ENCODE results near the gene CMBL. TPM values are rescaled to one million over a fixed set of nuclear protein-coding genes. Genes with fewer than 3 reads are reported as not detected.

CMBL gene
- total RNA-seq, 6 donors from 2014 or later: 8.0 to 19.1 (median 8.4) TPM

DNA sequence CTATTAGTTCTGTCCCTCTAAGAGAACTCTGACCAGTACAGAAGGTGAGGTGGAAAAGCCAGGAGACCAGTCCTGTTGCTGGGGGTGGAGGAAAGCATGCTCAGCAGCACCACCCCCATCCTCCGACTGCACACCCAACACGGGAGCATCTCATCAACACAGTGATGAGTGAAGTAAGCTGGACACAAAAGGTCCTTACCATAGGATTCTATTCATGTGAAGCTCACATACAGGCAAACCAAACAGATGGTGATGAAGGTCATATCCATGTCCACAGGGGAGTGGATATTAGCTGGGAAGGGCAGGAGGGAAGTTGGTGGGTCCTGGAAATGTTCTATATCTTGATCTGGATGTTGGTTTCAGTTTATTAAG, 31.0 kb upstream of the CMBL start:
- no peaks in the 10 kb centered on the region for H3K9me3 ChIP-seq
- TF ChIP-seq POLR2AphosphoS5 (IDR thresholded peaks at IDR 0.05) (no peak), POLR2A (IDR thresholded peaks at IDR 0.05) (no peak), EP300 (IDR thresholded peaks at IDR 0.05) (no peak)
- TF ChIP-seq, protein P1, sequence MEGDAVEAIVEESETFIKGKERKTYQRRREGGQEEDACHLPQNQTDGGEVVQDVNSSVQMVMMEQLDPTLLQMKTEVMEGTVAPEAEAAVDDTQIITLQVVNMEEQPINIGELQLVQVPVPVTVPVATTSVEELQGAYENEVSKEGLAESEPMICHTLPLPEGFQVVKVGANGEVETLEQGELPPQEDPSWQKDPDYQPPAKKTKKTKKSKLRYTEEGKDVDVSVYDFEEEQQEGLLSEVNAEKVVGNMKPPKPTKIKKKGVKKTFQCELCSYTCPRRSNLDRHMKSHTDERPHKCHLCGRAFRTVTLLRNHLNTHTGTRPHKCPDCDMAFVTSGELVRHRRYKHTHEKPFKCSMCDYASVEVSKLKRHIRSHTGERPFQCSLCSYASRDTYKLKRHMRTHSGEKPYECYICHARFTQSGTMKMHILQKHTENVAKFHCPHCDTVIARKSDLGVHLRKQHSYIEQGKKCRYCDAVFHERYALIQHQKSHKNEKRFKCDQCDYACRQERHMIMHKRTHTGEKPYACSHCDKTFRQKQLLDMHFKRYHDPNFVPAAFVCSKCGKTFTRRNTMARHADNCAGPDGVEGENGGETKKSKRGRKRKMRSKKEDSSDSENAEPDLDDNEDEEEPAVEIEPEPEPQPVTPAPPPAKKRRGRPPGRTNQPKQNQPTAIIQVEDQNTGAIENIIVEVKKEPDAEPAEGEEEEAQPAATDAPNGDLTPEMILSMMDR (IDR thresholded peaks at IDR 0.05): no peak

DNA sequence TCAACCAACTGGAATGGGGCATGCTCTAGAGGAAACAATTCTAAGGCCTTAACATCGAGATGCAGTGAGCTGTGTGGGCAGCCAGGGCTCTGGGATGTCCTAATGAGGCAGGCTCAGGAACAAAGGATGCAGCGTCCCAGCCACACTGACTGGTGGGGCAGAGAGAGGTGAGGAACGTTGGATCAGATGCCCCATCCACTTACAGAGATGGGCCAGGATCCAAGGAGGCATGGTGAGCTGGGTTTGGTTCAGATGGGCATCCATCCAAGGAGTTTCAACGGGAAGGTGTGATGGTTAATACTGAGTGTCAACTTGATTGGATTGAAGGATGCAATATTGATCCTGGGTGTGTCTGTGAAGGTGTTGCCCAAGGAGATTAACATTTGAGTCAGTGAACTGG, 30.3 kb upstream of the CMBL start:
- H3K4me1 ChIP-seq: peaks cover 7 to 17% (median 12%) of the 10 kb centered on the region in 4 donors
- no peak for DNase-seq
- 63 to 79% methylated on average over 4 of the region's 4 CpGs for WGBS, 2 donors

More for the DNA sequence above, 31.0 kb upstream of the CMBL start:
- Histone ChIP-seq H3K27ac (no peak overlapping the region), H3K4me3 (no peak overlapping the region), H3K27me3 (peaks cover 0 to under 1% (median 0%) of the 10 kb centered on the region in 4 donors), H3K4me1 (peaks cover 4 to 11% (median 8%) of the 10 kb centered on the region in 4 donors), H3K36me3 (no peaks in the 10 kb centered on the region)
- DNase-seq (no peak), ATAC-seq (ENCODE audit: low FRiP score in 2 of 2) (no peak)
- 83 to 84% methylated on average over 2 of the region's 2 CpGs for WGBS, 2 donors

DNA sequence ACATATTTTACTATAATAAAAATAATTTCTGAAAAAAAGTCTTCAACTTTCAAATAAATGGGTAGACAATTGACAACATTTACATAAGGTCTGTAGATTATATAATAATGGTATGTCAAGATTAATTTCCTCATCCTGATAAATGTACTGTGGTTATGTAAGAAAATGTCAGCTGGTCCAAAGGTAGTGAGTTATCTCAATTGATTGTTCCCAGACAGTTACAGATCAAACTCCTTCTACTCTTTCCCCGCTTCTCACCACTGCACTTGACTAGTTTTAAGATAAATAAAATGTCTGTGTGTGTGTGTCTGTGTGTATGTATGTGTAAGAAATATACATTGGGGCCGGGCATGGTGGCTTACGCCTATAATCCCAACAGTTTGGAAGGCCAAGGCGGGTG, 29.4 kb upstream of the CMBL start:
- Histone ChIP-seq H3K4me1 (peaks cover 8 to 23% (median 15%) of the 10 kb centered on the region in 4 donors), H3K4me3 (no peak overlapping the region), H3K27me3 (peaks cover 0 to 4% (median 0%) of the 10 kb centered on the region in 4 donors), H3K36me3 (no peaks in the 10 kb centered on the region), H3K27ac (no peak overlapping the region), H3K9me3 (no peaks in the 10 kb centered on the region)
- DNase-seq: no peak
- TF ChIP-seq, protein P1 (IDR thresholded peaks at IDR 0.05): no peak
- TF ChIP-seq EP300 (IDR thresholded peaks at IDR 0.05) (no peak), POLR2AphosphoS5 (IDR thresholded peaks at IDR 0.05) (no peak), POLR2A (IDR thresholded peaks at IDR 0.05) (no peak)
- whole genome bisulfite sequencing, 2 donors: 94 to 97% methylated on average over 4 of the region's 4 CpGs
- ATAC-seq (ENCODE audit: low FRiP score in 2 of 2): no peak

More for the DNA sequence above, 30.3 kb upstream of the CMBL start:
- Histone ChIP-seq H3K9me3 (no peaks in the 10 kb centered on the region), H3K27me3 (peaks cover 0 to 4% (median 0%) of the 10 kb centered on the region in 4 donors), H3K36me3 (no peaks in the 10 kb centered on the region), H3K27ac (no peak overlapping the region), H3K4me3 (no peak overlapping the region)
- no peak for TF ChIP-seq POLR2A (IDR thresholded peaks at IDR 0.05)
- TF ChIP-seq POLR2AphosphoS5 (IDR thresholded peaks at IDR 0.05): no peak
- TF ChIP-seq, protein P1 (IDR thresholded peaks at IDR 0.05): no peak
- TF ChIP-seq EP300 (IDR thresholded peaks at IDR 0.05): no peak
- no peak for ATAC-seq (ENCODE audit: low FRiP score in 2 of 2)

DNA sequence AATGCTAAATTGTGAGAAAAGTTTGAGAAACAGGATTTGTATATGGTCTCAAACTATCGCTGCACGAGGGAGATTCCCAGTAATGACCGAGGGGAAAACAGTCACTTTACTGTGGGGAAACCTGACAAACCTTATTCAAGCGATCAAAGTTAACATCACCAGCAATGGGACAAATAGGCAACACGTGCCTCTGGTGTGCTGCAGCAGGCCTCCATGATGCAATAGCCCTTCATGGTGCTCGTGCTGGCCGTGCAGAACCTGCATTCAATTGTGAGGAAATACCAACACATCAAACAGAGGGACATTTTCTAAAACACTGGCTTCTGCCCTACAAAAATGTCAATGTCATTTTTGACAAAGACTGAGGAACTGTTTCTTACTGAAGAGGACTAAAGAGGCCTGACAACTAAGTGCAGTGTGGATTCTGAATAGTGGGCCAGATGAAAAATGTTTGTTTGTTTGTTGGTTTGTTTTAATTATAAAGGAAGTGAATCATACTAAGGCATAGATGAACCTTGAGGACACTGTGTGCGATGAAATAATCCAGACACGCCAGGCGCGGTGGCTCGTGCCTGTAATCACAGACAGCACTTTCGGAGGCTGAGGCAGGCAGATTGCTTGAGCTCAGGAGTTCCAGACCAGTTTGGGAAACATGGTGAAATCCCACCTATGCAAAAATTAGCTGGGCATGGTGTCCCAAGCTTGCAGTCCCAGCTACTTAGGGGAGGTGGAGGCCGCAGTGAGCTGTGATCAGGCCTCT, 28.2 kb upstream of the CMBL start:
- H3K4me3 ChIP-seq: no peak overlapping the region
- peaks cover 0 to 4% (median 0%) of the 10 kb centered on the region in 4 donors for H3K27me3 ChIP-seq
- no peak overlapping the region for H3K27ac ChIP-seq
- no peaks in the 10 kb centered on the region for H3K9me3 ChIP-seq
- DNase-seq: peak in 1 of 2 donors; percentile 53
- peaks cover 12 to 36% (median 22%) of the 10 kb centered on the region in 4 donors for H3K4me1 ChIP-seq
- no peak for ATAC-seq (ENCODE audit: low FRiP score in 2 of 2)
- WGBS, 2 donors: 83 to 95% methylated on average over 14 of the region's 14 CpGs
- H3K36me3 ChIP-seq: no peaks in the 10 kb centered on the region
- TF ChIP-seq POLR2AphosphoS5 (IDR thresholded peaks at IDR 0.05): no peak
- TF ChIP-seq, protein P1 (IDR thresholded peaks at IDR 0.05): no peak
- no peak for TF ChIP-seq EP300 (IDR thresholded peaks at IDR 0.05)
- TF ChIP-seq POLR2A (IDR thresholded peaks at IDR 0.05): no peak
